Heart left ventricle (tissue), 16 donors: Measurements from ENCODE around the gene PRR23E. TPM values are rescaled to one million over a fixed set of nuclear protein-coding genes. Genes with fewer than 3 reads are reported as not detected.

Experiments used
- ATAC-seq, 4 donors: fragments of 200-7000 bp; cut with Tn5 transposase; one replicate each; pipeline ENCODE4 v1.9.1; 2020 to 2022; ENCODE audit warnings: moderate library complexity in 4 of 4, mild to moderate bottlenecking in 3 of 4, moderate number of reproducible peaks in 1 of 4
- DNase-seq, 5 donors: peaks; one replicate each; pipeline ENCODE4 v3.0.0-alpha.2; 2020
- H3K27ac ChIP-seq, 12 donors: fragments of 200-600 bp; sonication (generic) in 4 of 12; one replicate each; pipeline versions ENCODE4 v1.5.0 to v1.8.0; 2016 to 2022; ENCODE audit warnings: mild to moderate bottlenecking in 2 of 12
- H3K27me3 ChIP-seq, 9 donors: fragments of 200-600 bp; sonication (generic) in 2 of 9; one replicate each; pipeline versions ENCODE4 v1.5.1 to v1.8.0; 2016 to 2022; ENCODE audit warnings: mild to moderate bottlenecking in 3 of 9
- H3K36me3 ChIP-seq, 9 donors: fragments of 200-600 bp; sonication (generic) in 2 of 9; one replicate each; pipeline versions ENCODE4 v1.5.0 to v1.8.0; 2018 to 2022; ENCODE audit warnings: mild to moderate bottlenecking in 2 of 9
- H3K4me1 ChIP-seq, 12 donors: fragments of 200-600 bp; sonication (generic) in 4 of 12; one replicate each; pipeline versions ENCODE4 v1.5.0 to v1.8.0; 2016 to 2022; ENCODE audit warnings: mild to moderate bottlenecking in 3 of 12
- H3K4me3 ChIP-seq, 12 donors: fragments of 200-600 bp; sonication (generic) in 4 of 12; one replicate each; pipeline versions ENCODE4 v1.5.0 to v1.8.0; 2017 to 2022; ENCODE audit warnings: mild to moderate bottlenecking in 9 of 12, moderate library complexity in 4 of 12
- H3K9me3 ChIP-seq, 12 donors: fragments of 200-600 bp; sonication (generic) in 4 of 12; one replicate each; pipeline versions ENCODE4 v1.5.0 to v1.8.0; 2016 to 2022; ENCODE audit warnings: mild to moderate bottlenecking in 1 of 12
- POLR2A ChIP-seq, 2 donors: fragments of 450-650 bp; IDR thresholded peaks; one replicate each; pipeline ENCODE4 v1.6.1; 2017; ENCODE audit warnings: antibody characterized with exemption in 2 of 2, mild to moderate bottlenecking in 2 of 2, moderate library complexity in 2 of 2
- WGBS, 4 donors: extraction: QIAGEN DNeasy Blood & Tissue Kit in 2 of 4; methylation state at CpG; one replicate each; pipeline versions ENCODE4 v1.1.5 to v1.1.7; 2013 to 2018; 5-methylcytosine and 5-hydroxymethylcytosine counted together
- intact Hi-C, 10 donors: fragments of 100-400 bp; cut with DNase I; formaldehyde crosslinking; loops; one replicate each; pipeline versions ENCODE4 v1.11.1 to v1.14.2; 2022
- polyA plus RNA-seq, 2 donors: library from polyadenylated mRNA; stranded (reverse); fragments of 200-250 nt; gene quantifications; one replicate each; pipeline ENCODE4 v1.2.3, GENCODE V29; 2013
- total RNA-seq, 9 donors: library from RNA; depleted of rRNA in 2 of 9; stranded (reverse); fragments of >200 nt in 2 of 9; fragmentation: NEBNext Ultra II Directional in 3 of 9; extraction: Animal tissue kit (Norgen Biotek cat#: 25700) in 3 of 9; gene quantifications; one replicate each; pipeline versions ENCODE4 v1.1.0 to v1.2.4, GENCODE V29; 2016 to 2023
- TF ChIP-seq, protein P1 (sequence below), 12 donors: fragments of 200-600 bp; sonication (generic) in 4 of 12; IDR thresholded peaks; one replicate each; pipeline versions ENCODE4 v1.5.0 to v1.8.0; 2018 to 2022; ENCODE audit warnings: antibody characterized with exemption in 12 of 12, mild to moderate bottlenecking in 5 of 12
- donor health status: ischemic (EF 13 %, LVEDD 7.1; RV severe dilation, severe dysfunction).
- donor health status: healthy with polysubstance abuse.
- donor health status: DM: no; HTN: yes; CAD: no.
- donor health status: DM: no; HTN: no; CAD: no.
- donor health status: ischemic (EF 25% LVEDD 6.9; RV normal size, moderate dysfunction).
- donor health status: ischemic (EF 25% LVEDD 5.7; RV mildly dilated, moderate dysfunction).
- donor health status: healthy.
- donor health status: DM: yes; HTN: yes; CAD: no.
- donor health status: ischemic (EF 35%, LVEDD 5.7; RV mildly dilated, moderate dysfunction).
- donor health status: nonischemic (EF 11% LVEDD 7.7; RV severe dilation, severe dysfunction).
- donor health status: DM: yes; HTN: yes; CAD: no.
- donor health status: PGD.
- donor health status: ischemic (EF 29% LVEDD 5.4; RV normal size, mild dysfunction).
- donor health status: nonischemic (EF 23%, LVEDD 6.1; RV moderate dilation, normal function).

Gene PRR23E
- total and polyA plus RNA-seq, 11 donors, result not detected

- Histone ChIP-seq H3K4me1 (no peaks in the 10 kb centered on the region), H3K4me3 (no peak overlapping the region), H3K27ac (no peak overlapping the region), H3K9me3 (no peaks in the 10 kb centered on the region), H3K36me3 (no peaks in the 10 kb centered on the region), H3K27me3 (peaks cover 0 to 8% (median 0%) of the 10 kb centered on the region in 9 donors)
- 61 to 80% (median 66%) methylated on average over 2 of the region's 2 CpGs for WGBS, 4 donors
- no peak for DNase-seq
- ATAC-seq, result no peak
- intact Hi-C loops, result no loop called here
- TF ChIP-seq, protein P1, sequence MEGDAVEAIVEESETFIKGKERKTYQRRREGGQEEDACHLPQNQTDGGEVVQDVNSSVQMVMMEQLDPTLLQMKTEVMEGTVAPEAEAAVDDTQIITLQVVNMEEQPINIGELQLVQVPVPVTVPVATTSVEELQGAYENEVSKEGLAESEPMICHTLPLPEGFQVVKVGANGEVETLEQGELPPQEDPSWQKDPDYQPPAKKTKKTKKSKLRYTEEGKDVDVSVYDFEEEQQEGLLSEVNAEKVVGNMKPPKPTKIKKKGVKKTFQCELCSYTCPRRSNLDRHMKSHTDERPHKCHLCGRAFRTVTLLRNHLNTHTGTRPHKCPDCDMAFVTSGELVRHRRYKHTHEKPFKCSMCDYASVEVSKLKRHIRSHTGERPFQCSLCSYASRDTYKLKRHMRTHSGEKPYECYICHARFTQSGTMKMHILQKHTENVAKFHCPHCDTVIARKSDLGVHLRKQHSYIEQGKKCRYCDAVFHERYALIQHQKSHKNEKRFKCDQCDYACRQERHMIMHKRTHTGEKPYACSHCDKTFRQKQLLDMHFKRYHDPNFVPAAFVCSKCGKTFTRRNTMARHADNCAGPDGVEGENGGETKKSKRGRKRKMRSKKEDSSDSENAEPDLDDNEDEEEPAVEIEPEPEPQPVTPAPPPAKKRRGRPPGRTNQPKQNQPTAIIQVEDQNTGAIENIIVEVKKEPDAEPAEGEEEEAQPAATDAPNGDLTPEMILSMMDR (IDR thresholded peaks at IDR 0.05), result no peak
- no peak for TF ChIP-seq POLR2A (IDR thresholded peaks at IDR 0.05)
These were observed 40.8 kb upstream of the PRR23E start for GRCh38 chr3:127151992-127152650.

DNA sequence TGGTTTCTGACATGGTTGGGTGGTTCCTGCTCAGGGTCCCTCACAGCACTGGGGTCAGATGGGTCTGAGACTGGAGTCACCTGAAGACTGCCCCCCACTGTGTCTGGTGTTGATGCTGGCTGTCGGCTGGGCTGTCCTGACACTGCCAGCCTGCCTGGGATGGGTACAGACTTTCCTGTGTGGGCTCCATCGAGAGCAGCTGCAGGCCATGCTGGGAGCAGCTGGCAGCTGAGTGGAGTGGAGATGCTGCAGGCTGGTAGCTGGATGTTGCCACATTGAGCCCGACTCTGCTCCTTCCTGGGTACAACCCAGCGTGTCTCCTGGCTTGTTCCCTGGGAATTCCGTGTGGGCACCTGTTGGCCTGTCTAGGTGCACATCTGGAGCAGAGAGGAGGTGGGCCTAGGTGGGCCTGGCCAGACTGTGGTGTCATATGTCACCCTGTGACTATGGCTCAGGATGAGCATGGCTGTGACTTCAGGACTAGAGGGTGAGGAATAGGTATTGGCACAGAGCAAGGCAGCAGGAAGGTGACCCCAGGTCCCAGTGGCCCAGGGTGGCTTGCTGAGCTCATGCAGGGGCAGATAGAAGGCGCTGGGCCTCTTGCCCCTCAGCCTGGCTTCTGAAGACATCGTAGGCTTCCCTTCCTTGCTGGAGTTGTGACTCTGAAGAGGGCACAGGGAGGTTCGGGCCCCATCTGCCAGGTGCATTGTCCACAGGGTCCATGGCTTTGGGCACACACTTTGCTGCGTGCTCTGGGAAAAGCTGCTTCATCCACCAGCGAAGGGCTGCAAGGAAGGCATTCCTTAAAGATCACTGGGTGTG lies 40.0 kb upstream of the PRR23E start:
- no peak for ATAC-seq
- WGBS, 4 donors, result 59 to 83% (median 78%) methylated on average over 6 to 10 of the region's 10 CpGs
- Histone ChIP-seq H3K4me1 (no peaks in the 10 kb centered on the region), H3K9me3 (no peaks in the 10 kb centered on the region), H3K4me3 (no peak overlapping the region), H3K27ac (no peak overlapping the region), H3K36me3 (no peaks in the 10 kb centered on the region), H3K27me3 (peaks cover 0 to 16% (median 0%) of the 10 kb centered on the region in 9 donors)
- no peak for DNase-seq
- no peak for TF ChIP-seq POLR2A (IDR thresholded peaks at IDR 0.05)
- TF ChIP-seq, protein P1 (IDR thresholded peaks at IDR 0.05), result no peak
- intact Hi-C loops, result no loop called here

DNA sequence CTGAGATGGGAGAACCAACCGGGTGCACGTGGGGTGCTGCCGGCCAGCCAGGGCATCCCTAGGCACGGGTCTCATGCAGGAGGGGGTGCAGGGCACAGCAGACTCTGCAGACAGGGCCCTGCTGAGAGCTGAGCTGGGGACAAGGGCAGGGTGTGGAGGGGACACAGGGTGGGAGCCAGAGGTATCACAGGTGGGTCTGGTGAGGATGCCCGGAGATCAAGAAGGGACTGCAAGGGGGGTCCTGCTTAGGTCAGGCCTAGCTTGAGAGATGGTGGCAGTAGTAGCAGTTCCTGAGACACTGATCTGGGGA lies 39.5 kb upstream of the PRR23E start:
- no peak overlapping the region for H3K4me3 ChIP-seq
- H3K9me3 ChIP-seq, result no peaks in the 10 kb centered on the region
- H3K4me1 ChIP-seq, result no peaks in the 10 kb centered on the region
- DNase-seq (no peak), ATAC-seq (peak in 1 of 4 donors; percentile 21)
- no peaks in the 10 kb centered on the region for H3K36me3 ChIP-seq
- 72 to 93% (median 78%) methylated on average over 5 of the region's 5 CpGs for WGBS, 4 donors
- peaks cover 0 to 21% (median 0%) of the 10 kb centered on the region in 9 donors for H3K27me3 ChIP-seq
- TF ChIP-seq POLR2A (IDR thresholded peaks at IDR 0.05), result no peak
- TF ChIP-seq, protein P1 (IDR thresholded peaks at IDR 0.05), result no peak
- intact Hi-C loops, result no loop called here
- H3K27ac ChIP-seq, result no peak overlapping the region

- H3K27ac ChIP-seq, result no peak overlapping the region
- intact Hi-C loops, result no loop called here
- peaks cover 0 to 35% (median 0%) of the 10 kb centered on the region in 9 donors for H3K27me3 ChIP-seq
- no peak overlapping the region for H3K4me3 ChIP-seq
- H3K36me3 ChIP-seq, result no peaks in the 10 kb centered on the region
- no peak for TF ChIP-seq POLR2A (IDR thresholded peaks at IDR 0.05)
- TF ChIP-seq, protein P1 (IDR thresholded peaks at IDR 0.05), result no peak
- no peaks in the 10 kb centered on the region for H3K9me3 ChIP-seq
- no peaks in the 10 kb centered on the region for H3K4me1 ChIP-seq
- ATAC-seq (no peak), DNase-seq (no peak)
- 65 to 73% (median 72%) methylated on average over 16 of the region's 16 CpGs for WGBS, 4 donors
These were observed 36.4 kb upstream of the PRR23E start for GRCh38 chr3:127156338-127157050.
